Activated CD4-positive, alpha-beta T cell treated with anti-CD3 and anti-CD28 coated beads for 4 hours (primary cell): Measurements from ENCODE around the gene CAMK4.

Experiments
- DNase-seq, 2 donors: peaks; one replicate each; pipeline ENCODE4 v3.0.0-alpha.2; 2020

CAMK4 gene

DNA sequence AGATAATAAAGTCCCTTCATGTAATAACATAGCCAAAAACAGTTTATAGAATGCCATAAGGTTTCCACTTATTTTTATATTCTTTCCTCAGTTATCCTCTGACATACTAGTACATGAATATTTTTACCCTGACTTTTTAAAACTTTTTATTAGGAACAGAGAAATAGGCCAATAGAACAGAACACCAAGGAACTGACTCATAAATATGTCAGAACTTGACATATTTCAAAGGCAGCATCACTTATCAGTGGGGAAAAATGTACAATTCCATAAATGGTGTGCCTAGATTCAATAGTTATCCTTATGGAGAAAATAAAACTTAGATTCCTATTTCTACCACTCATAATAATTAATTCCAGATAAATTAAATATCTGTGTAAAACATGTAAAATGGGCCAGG is 278.8 kb downstream of the CAMK4 start:
- no peak for DNase-seq

DNA sequence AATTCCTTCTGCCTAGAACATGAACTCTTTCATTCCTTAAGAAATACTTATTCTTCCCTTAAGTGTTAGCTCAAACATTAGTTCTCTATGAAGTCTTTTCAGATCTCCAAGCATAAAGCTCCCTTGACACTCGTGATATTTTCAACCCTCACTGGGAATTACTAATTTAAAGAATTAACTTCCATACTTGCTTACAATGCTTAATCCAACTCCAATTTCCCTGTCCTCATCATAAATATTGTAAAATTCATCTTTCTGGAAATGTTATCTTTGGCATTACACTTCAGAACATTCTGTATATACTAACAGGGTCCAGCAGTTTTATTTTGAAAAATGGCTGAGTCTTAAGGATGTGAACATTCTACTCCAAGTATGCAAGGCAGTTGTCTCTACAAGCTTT is 280.9 kb downstream of the CAMK4 start:
- DNase-seq, result no peak

DNA sequence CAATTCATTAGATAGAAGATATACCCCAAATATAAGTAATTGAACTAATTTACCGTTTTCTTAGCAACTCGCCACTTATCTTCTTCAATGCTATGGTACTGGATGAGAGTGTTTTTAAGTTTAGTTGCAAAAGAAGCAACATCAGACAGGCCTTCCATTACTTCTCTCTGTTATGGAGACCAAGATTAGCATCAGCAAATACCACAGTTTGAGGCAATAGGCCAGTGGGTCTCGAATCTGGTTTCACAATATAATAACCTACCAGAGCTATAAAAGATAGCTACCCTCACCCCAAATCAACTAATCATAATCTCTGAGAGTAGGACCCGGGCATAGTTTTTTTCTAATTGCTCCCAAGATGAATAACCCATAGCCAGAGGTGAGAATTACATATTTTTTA is 283.1 kb downstream of the CAMK4 start:
- DNase-seq, result no peak

DNA sequence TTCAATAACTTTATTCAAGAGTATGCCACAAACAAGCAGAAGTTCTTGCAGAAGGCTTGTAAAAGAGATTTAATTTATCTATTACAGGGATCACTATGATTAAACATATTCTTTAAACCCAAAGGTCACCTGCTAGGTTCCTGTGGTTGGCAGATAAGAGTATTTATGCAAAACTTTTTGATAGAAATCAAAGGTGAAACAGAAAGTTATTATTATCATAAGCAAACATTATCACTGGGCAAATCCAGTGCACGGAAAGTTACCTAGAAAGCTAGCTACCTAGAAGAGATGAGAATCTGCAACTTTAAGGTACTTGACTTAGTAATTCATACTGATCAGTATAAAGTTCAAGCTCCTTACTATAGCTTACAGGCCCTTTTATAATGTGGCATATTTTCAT is 284.9 kb downstream of the CAMK4 start:
- peak in 1 of 2 donors; percentile 8 for DNase-seq

DNA sequence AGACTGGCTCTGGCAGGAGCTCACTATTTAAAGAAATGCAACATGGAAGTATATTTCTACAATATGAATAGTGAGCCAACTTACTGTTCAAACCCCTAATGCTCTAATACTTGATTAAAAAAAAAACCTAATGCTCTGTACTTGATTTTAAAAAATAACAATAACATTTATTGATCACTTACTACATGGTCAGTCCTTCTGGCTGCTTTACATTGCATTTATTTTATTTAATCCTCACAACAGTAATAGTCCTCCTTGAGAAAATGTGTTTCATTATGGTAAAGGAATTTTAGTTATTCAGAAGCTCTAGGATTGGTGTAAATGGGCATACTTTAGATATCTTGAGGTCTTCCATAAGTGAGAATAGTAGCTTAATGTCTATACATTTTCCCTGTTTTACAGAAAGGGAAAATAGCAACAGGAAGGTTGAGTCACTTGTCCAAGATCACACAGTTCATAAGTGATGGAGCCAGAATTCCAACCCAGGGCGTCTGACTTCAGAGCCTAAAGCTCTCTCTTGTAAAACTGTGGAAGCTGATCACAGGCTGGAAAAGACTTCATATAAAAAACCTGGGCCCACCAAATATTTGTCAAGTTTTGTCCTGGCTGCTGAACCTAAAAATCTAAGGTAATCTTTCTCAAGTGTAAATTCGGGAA is 287.1 kb downstream of the CAMK4 start:
- DNase-seq, result no peak

DNA sequence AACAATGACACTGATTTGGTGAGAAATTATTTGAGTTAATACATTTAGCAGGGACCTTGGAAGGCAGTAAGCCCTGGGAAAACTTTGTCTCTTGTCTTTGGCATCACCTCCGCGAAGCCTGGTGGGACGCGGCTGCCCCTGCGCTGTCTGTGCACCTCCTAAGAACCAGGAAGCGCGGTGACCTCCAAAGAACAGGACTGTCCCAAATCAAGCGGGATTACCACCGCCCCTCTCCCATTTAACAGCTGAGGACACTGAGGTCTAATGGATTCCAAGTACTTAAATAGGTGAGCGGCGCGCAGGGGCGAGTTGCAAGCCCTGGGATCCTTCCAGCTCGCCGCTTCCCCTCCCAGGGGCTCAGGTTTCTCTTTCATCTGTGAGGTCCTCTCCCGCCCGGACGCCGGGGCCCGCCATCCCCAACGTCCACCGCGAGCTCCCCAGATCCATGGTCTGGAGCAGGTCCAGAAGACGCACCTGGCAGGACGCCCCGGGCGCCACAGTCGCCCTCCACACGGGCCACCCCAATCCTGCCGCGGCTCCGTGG is 287.7 kb downstream of the CAMK4 start:
- DNase-seq, result no peak

- peak; percentile 91 to 92 for DNase-seq
Observed at GRCh38 chr5:111512375-111513130, 288.4 kb downstream of the CAMK4 start, which contains the start of gene STARD4. Gene STARD4 (minus strand): TSS chr5:111512535. CDS start chr5:111507433, 5,102 bp downstream.

DNA sequence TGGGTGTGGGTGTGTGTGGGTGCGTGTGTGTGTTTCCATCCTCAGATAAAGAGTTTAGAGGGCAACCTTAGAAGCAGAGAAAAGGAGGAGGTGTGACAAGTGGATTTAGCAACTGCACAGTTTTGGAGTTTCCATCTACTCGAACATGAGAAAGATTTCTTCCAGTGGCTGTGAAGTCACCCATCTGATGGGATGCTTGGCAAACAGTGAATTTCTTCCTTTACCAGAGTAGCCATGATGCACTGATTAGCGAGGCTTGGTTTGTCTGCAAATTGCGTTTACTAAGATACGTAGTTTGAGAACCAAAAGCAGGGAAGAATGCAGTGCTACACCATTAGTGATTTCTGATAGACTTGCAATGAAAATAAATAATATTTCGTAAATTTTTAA is 288.9 kb downstream of the CAMK4 start:
- DNase-seq, result peak in 1 of 2 donors; percentile 76

- no peak for DNase-seq
Observed at GRCh38 chr5:111514087-111514486, 289.9 kb downstream of the CAMK4 start.

- no peak for DNase-seq
Observed at GRCh38 chr5:111517853-111518501, 293.8 kb downstream of the CAMK4 start.

DNA sequence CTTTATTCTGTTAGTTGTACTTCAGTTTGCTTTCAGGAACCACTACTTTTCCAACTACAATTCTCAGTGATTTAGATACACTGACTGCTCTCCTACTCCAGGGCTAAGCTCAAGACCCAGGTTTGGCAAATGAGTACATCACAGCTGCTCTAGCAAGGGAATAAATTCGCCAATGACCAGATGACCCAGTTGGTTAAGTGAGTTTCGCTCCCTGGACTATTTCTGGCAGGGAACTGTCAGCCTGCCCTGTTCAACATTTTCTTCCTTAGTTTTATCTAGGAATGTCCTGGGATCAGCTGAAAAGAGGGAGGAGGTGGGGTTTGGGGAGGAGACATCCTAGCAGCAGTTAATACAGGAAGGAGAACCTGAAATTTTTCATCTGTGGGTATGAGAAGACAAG is 294.6 kb downstream of the CAMK4 start:
- no peak for DNase-seq

DNA sequence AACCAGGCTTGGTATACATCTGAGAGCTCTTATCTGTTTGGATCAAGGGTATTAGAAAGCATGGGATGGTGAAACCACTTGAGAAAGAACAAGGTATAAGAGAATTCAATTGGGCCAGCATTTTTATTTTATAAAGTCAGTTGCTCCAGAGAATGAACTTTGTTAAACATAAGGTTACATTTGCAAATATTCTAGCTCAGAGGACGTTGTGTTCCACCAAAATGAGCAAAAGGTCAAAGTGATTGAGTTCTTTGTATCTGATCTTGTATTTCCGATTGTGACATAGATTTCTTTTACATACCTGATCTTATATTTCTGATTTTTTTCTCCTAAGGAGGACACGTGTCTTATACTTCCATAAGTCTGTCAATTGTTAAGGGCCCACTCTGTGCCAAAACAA is 296.7 kb downstream of the CAMK4 start:
- no peak for DNase-seq

- no peak for DNase-seq
Observed at GRCh38 chr5:111528056-111528455, 303.9 kb downstream of the CAMK4 start.

- peak; percentile 87 to 89 for DNase-seq
Observed at GRCh38 chr5:111530298-111530740, 306.1 kb downstream of the CAMK4 start.

- no peak for DNase-seq
Observed at GRCh38 chr5:111532886-111533582, 308.9 kb downstream of the CAMK4 start.

DNA sequence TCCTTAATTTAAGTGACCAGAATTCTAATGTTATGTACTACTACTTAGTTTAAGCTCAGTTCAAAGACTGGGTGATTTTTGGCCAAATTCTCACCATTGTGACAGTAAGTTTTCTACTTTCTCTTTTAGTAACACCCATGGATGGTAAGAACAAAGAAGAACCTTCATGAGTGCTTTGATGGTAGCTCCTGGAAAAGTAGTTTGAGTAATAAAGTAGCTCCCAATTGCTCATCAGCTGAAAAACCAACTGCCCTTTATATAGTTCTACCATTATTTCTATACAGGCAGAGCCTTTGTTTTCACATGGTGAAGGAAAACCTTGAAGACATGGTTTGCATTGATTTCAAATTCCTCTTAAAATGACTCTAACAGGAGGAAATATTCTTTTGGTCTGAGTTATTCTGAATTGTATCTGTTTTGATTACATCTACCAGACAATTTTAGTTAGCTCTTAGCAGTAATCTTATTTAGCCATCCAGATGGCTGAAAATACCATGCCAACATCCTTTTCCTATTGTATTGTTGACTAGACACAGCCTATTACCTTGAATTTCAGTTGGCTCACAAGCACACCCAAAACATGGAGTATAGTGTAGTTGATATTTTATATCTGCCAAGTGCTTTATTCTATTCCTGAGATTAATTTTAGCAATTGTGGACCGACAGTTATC is 311.8 kb downstream of the CAMK4 start:
- DNase-seq, result no peak

- no peak for DNase-seq
Observed at GRCh38 chr5:111537141-111538024, 313.2 kb downstream of the CAMK4 start.
